Activated T-helper 1 cell treated with Interleukin-2 at 50 U/mL for 16 hours (primary cell): ENCODE results near the gene SMC1B.
A peak's percentile ranks its signal among the peaks of the same experiment; 100 is the strongest.
"Not testable (repeated sequence)": the region's sequence is repeated elsewhere in the genome, so short reads cannot be mapped to it uniquely, and the experiment has no call there.

Experiments
- DNase-seq: peaks from one replicate; pipeline ENCODE4 v3.0.0-alpha.2; 2020; ENCODE audit warnings: low read depth

Gene SMC1B

GRCh38 chr22:45442116-45442515 is 28.7 kb upstream of the SMC1B start:
- no peak for DNase-seq

DNA sequence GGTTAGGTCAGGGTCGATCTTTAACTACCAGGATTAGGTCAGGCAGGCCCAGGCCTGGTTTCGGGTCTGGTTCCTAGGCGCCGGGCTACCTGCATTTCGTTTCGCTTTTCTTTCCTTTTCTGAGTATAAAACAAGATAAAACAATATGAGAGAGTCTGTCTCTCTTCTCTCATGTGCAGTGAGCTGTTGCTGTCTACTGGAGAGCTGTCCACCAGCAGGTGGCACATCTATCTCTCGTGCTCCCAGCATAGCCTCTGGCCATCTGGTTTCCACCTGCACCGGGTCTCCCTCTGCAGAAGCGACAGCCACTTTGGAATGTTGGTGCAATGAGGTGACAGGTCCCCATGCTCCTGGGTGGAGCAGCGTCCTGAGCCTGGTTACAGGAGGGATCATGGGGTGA is 27.7 kb upstream of the SMC1B start:
- no peak for DNase-seq

DNA sequence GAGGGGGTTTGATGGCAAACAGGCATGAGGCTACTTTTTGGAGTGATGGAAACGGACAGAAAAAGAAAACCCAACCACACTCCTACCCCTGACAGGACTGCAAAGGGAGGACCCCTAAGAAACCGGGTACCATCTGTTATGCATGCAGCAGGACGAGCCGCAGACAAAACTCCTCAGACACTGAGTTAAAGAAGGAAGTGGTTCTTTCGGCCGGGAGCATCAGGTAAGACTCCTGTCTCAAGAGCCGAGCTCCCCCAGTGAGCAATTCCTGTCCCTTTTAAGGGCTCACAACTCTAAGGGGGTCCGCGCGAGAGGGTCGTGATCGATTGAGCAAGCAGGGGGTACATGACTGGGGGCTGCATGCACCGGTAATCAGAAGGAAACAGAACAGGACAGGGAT is 27.3 kb upstream of the SMC1B start:
- DNase-seq = not testable (repeated sequence)

GRCh38 chr22:45438336-45438735 is 24.9 kb upstream of the SMC1B start:
- no peak for DNase-seq

DNA sequence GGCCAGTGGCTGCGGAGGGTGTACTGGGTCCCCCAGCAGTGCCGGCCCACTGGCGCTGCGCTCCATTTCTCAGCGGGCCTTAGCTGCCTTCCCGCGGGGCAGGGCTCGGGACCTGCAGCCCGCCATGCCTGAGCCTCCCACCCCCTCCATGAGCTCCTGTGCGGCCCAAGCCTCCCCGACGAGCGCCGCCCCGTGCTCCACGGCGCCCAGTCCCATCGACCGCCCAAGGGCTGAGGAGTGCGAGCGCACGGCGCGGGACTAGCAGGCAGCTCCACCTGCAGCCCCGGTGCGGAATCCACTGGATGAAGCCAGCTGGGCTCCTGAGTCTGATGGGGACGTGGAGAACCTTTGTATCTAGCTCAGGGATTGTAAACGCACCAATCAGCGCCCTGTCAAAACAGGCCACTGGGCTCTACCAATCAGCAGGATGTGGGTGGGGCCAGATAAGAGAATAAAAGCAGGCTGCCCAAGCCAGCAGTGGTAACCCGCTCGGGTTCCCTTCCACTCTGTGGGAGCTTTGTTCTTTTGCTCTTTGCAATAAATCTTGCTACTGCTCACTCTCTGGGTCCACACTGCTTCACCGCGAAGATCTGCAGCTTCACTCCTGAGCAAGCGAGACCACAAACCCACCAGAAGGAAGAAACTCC is 23.6 kb upstream of the SMC1B start:
- DNase-seq = peak; percentile 7

DNA sequence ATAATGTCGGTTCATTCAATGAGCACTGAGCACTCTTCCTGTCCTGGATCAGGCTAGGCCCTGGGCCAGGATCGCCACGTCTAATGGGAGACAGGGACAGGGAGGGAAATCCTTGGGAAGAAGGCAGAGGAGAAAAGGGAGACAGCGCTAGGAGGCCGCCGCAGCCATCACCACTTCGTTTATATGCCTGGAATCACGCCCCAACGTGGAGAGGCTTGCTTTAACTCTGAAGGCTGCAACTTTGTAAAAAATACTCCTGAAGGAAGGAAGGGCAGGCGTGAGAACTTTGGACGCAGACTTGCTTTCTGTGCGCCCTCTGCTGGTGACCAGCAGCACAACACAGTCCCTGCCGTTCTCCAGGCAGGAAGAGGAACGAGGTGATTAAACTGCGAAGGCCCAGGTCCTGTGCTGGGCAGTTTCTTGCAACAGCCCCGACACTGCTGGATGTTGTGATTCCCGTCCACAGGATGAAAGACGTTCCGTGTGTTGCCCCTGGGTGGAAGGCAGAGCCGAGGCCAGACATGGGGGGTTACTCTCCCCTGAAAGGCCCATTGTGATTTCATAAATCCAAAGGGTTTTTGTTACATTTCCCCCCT is 22.2 kb upstream of the SMC1B start:
- peak; percentile 68 for DNase-seq

DNA sequence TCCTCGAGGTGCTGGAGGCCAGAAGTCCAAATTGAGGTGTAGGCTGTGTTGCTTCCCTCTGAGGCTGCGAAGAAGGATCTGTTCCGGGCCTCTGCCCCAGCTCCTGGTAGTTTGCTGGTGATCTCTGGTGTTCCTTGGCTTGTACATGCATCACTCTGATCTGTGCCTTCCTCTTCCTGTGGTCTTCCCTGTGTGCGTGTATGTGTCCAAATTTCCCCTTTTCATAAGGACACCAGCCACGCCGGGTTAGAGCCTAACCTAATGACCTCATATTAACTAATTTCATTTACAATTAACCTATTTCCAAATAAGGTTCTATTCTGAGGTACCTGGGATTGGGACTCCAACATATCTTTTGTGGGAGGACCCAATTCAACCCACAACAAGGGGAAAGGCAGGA is 21.6 kb upstream of the SMC1B start:
- DNase-seq = no peak

DNA sequence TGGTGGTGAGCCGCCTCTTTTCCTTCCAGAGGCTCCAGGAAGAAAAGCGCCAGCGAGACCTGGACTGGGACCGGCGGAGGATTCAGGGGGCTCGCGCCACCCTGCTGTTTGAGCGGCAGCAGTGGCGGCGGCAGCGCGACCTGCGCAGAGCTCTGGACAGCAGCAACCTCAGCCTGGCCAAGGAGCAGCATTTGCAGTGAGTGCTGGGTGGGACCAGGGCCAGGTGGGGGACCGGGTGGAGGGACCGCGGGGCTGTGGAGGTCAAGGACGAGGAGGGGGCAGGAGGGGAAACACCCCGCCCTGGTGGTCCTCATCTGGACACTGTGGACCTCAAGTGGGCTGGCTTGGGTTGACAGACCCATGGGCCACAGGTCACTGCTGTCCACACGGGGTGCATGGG is 17.5 kb upstream of the SMC1B start:
- DNase-seq = no peak

DNA sequence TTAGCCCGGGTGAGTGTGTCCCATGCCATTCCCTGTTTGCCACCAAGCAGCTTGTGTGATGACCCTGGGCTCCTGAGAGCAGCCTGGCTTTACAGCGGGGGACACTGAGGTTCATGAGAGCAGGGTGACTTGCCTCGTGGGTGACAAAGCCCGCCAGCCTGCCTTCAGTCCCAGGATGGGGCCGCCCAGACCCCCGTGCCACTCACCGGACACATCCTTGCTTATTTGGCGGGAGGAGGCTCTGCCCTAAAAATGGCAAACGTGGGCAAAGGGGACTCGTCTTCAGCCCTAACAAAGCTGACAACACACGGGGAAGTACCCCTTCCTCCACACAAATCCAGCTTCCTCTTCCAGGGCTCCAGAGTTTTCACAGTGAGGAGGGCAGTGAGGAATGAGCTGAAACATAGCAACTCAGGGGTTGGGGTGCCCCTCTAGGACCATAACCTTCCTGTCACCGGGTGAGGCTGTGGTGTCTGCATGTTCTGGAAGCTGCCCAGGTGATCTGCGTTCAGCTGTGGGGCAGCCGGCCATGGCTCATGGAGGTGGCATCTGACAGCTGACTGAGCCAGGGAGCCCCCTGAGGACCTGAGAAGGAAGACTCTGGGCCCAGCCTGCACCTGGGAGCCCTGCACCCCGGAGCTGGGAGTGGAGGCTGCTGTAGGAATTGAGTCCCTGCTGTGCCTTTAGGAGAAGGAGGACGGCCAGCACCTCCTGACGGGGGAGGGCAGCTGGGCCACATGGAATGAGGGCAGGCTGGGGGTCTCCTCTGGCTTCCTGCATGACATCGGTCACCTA is 16.8 kb upstream of the SMC1B start:
- DNase-seq = no peak

- no peak for DNase-seq
Measured at GRCh38 chr22:45429424-45429823, 16.0 kb upstream of the SMC1B start.

- DNase-seq = no peak
Measured at GRCh38 chr22:45428391-45429385, 15.3 kb upstream of the SMC1B start.

DNA sequence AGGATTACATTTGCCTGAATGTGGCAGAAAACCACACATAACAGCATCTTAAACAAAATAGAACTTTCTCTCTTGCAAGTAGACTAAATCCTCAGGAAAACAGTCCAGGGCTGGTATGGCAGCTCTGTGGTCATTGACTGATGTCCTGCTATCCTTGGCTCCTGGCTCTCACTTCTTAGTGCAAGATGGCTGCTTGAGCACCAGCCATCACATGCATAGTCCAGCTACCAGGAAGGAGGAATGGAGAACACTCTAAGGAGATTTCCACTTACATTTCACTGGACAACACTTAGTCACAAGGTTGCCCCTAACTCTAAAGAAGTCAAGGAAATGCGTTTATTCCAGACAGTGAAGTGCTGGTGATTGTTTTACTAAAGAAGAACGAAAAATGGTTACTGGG is 13.7 kb upstream of the SMC1B start:
- DNase-seq = no peak

- no peak for DNase-seq
Measured at GRCh38 chr22:45426387-45426786, 13.0 kb upstream of the SMC1B start.

GRCh38 chr22:45425531-45426265 is 12.3 kb upstream of the SMC1B start:
- no peak for DNase-seq

DNA sequence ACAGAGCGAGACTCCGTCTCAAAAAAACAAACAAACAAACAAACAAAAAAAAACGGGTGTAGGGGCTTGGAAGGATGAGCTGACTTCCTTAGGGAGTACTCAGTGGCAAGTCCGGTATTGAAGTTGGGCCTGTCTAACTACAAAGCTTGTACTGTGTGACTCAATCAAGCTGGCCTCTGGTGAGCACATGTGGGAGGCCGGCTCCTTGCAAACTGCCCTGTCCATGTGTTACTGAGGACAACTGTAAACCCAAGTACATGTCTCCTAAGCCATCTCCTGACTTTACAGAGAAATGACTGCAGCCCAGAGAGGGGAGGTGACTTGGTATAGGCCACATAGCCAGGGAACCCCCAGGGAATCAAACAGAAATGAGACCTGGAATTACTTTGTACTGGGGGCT is 11.7 kb upstream of the SMC1B start:
- no peak for DNase-seq

GRCh38 chr22:45424241-45424731 is 10.9 kb upstream of the SMC1B start:
- no peak for DNase-seq

DNA sequence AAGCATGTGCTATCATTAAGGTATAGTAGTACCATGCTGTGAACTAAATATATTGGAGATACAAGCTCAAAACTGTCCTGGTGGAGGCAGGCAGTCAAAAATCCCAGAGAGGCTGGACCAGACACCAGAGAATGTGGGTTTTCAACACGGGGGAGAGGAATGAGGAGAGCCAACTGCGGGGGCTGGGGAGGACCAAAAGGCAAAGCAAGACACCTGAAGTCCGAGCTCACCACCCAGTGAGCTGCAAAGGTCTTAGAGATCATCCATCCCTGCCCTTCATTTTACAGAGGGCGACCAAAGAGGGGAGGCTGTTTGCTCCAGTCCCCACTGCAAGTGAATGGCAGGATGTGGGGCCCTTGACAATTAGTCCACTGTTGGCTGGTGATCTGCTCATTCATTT is 10.1 kb upstream of the SMC1B start:
- DNase-seq = no peak

GRCh38 chr22:45422237-45422983 is 9.0 kb upstream of the SMC1B start:
- no peak for DNase-seq

DNA sequence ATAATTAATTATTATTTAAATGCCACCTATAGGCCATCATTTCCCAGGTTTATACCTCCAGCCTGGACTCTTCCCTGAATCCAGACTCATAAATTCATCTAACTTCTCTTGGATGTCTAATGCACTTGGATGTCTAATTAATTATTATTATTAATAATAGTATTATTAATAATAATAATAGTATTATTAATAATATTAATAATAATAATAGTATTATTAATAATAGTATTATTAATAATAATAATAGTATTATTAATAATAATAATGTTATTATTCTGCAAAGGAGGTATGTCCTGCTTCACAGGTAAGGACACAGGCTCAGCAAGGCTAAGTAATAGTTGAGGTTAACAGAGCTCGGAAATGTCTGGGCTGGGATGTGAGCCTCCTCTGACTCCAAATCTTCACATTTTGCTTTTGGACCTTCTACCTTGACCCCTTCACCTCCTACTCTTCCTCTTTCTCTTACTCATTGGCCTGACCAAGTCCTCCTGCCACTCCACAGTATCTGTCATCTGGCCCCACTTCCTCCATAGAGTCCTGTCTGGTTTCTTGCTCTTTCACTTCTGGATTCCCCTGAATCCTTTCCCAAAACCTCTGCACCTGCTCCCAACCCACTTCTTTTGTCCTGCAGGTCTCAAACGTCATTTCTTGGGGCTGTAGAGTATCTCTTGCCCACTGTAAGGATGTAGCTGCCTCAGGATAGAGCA is 8.1 kb upstream of the SMC1B start:
- no peak for DNase-seq

DNA sequence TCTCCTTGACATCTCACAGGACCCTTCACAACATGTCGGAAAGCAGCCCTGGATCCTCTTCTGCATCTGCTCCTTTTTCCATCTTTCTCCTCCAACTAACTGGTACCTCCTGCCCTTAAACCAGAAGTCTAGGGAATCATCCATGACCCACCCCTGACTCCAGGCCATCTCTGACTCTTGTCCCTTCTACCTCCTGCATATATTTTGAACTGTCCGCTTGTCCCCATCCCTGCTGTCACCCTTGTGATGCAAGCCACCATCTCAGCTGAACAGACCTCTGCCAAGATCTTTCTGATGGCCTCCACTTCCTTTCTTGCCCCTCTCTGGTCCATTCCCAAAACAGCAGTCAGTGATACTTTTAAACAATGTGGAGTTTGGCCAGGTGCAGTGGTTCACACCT is 7.1 kb upstream of the SMC1B start:
- no peak for DNase-seq
